Left colon (tissue), 2 donors: Measurements from ENCODE around the gene CFAP157. TPM values are rescaled to one million over a fixed set of nuclear protein-coding genes. Genes with fewer than 3 reads are reported as not detected.
A peak's percentile ranks its signal among the peaks of the same experiment; 100 is the strongest.

Experiments
- ATAC-seq: fragments of 200-7000 bp; cut with Tn5 transposase; one replicate; pipeline ENCODE4 v1.9.1; 2020; ENCODE audit warnings: mild to moderate bottlenecking, moderate library complexity
- DNase-seq, 2 donors: peaks; one replicate each; pipeline ENCODE4 v3.0.0-alpha.2; 2020
- intact Hi-C, 2 donors: fragments of 100-400 bp; cut with DNase I in 1 of 2; cut with micrococcal nuclease in 1 of 2; formaldehyde crosslinking; loops; one replicate each; pipeline versions ENCODE4 v1.11.2 to v1.14.0; 2022; cut with DNase I, micrococcal nuclease
- total RNA-seq, 2 donors: library from RNA; stranded (reverse); fragmentation: NEBNext Ultra II Directional; extraction: Animal tissue kit (Norgen Biotek cat#: 25700); gene quantifications; one replicate each; pipeline ENCODE4 v1.2.1, GENCODE V29; 2021
- donor health status: DM: no; HTN: no; CAD: no.
- donor health status: DM: yes; HTN: yes; CAD: no.

CFAP157 gene
- total RNA-seq, 2 donors from 2014 or later = 0.14 TPM; not detected in 1

- ATAC-seq (no peak), DNase-seq (no peak)
- intact Hi-C loops = loop anchor here (5.0 to 10.0 kb wide), 3 partner anchors 137 to 225 kb away; no protein-coding TSS in a partner anchor
These were observed 22.9 kb downstream of the CFAP157 start for GRCh38 chr9:127729522-127730256.

GRCh38 chr9:127730262-127730661 is 23.5 kb downstream of the CFAP157 start:
- no peak for DNase-seq
- no peak for ATAC-seq
- intact Hi-C loops = loop anchor here (5.0 to 10.0 kb wide), 3 partner anchors 138 to 225 kb away; no protein-coding TSS in a partner anchor

- ATAC-seq (no peak), DNase-seq (no peak)
- intact Hi-C loops = loop anchor here (5.0 to 10.0 kb wide), 3 partner anchors 139 to 226 kb away; no protein-coding TSS in a partner anchor
These were observed 24.1 kb downstream of the CFAP157 start for GRCh38 chr9:127730799-127731410.

- intact Hi-C loops = loop anchor here (5.0 to 10.0 kb wide), 3 partner anchors 140 to 227 kb away; no protein-coding TSS in a partner anchor
- no peak for ATAC-seq
- DNase-seq = no peak
These were observed 25.1 kb downstream of the CFAP157 start for GRCh38 chr9:127731938-127732337.

- ATAC-seq (no peak), DNase-seq (no peak)
- intact Hi-C loops = loop anchor here (5.0 to 10.0 kb wide), 3 partner anchors 140 to 228 kb away; no protein-coding TSS in a partner anchor
These were observed 25.7 kb downstream of the CFAP157 start for GRCh38 chr9:127732444-127732843.

- no peak for ATAC-seq
- intact Hi-C loops = loop anchor here (5.0 to 10.0 kb wide), 3 partner anchors 141 to 229 kb away; no protein-coding TSS in a partner anchor
These were observed 26.8 kb downstream of the CFAP157 start for GRCh38 chr9:127733614-127734013.

GRCh38 chr9:127734247-127734746 is 27.5 kb downstream of the CFAP157 start:
- intact Hi-C loops = loop anchor here (5.0 to 10.0 kb wide), 3 partner anchors 142 to 229 kb away; no protein-coding TSS in a partner anchor

More at GRCh38 chr9:127733614-127734013, 26.8 kb downstream of the CFAP157 start:
- DNase-seq = no peak

GRCh38 chr9:127734747-127735529 is 28.1 kb downstream of the CFAP157 start, which contains the start of gene TOR2A:
Gene TOR2A (minus strand): TSS chr9:127735294. CDS start chr9:127735270, 24 bp downstream.
- intact Hi-C loops = loop anchor here (5.0 to 10.0 kb wide), 5 partner anchors 47 to 230 kb away; no protein-coding TSS in a partner anchor

More at GRCh38 chr9:127734247-127734746, 27.5 kb downstream of the CFAP157 start:
- no peak for ATAC-seq
- no peak for DNase-seq

GRCh38 chr9:127735530-127736185 is 28.9 kb downstream of the CFAP157 start:
- ATAC-seq (no peak), DNase-seq (no peak)
- intact Hi-C loops = loop anchor here in 1 of 2 donors (5.0 to 10.0 kb wide), 3 partner anchors 47 to 231 kb away; no protein-coding TSS in a partner anchor

More at GRCh38 chr9:127734747-127735529, 28.1 kb downstream of the CFAP157 start, which contains the start of gene TOR2A:
- DNase-seq (peak; percentile 96 to 98), ATAC-seq (peak; percentile 95)

GRCh38 chr9:127738666-127739065 is 31.9 kb downstream of the CFAP157 start:
- no peak for DNase-seq
- ATAC-seq = no peak
- intact Hi-C loops = loop anchor here in 1 of 2 donors (5.0 to 10.0 kb wide), 3 partner anchors 44 to 234 kb away; no protein-coding TSS in a partner anchor

- no peak for DNase-seq
- intact Hi-C loops = loop anchor here in 1 of 2 donors (5.0 to 10.0 kb wide), 3 partner anchors 43 to 235 kb away; no protein-coding TSS in a partner anchor
- no peak for ATAC-seq
These were observed 33.0 kb downstream of the CFAP157 start for GRCh38 chr9:127739614-127740330.

- peak; percentile 65 to 70 for DNase-seq
- intact Hi-C loops = no loop called here
- ATAC-seq = peak; percentile 58
These were observed 35.1 kb downstream of the CFAP157 start for GRCh38 chr9:127741831-127742434.

GRCh38 chr9:127742435-127743088 is 35.8 kb downstream of the CFAP157 start:
- intact Hi-C loops = no loop called here
- ATAC-seq (peak; percentile 3), DNase-seq (no peak)

- ATAC-seq (no peak), DNase-seq (no peak)
- intact Hi-C loops = no loop called here
These were observed 37.8 kb downstream of the CFAP157 start for GRCh38 chr9:127744398-127745110.

- DNase-seq = no peak
- ATAC-seq = no peak
- intact Hi-C loops = no loop called here
These were observed 40.3 kb downstream of the CFAP157 start for GRCh38 chr9:127746959-127747569.
